GM19023 (cell line): ENCODE results near the gene AKR1E2.
"Not testable (repeated sequence)": the region's sequence is repeated elsewhere in the genome, so short reads cannot be mapped to it uniquely, and the experiment has no call there.

Experiments used
- ATAC-seq: cut with Tn5 transposase; IDR thresholded peaks from one replicate; pipeline ENCODE4 v1.9.1; 2021; ENCODE audit warnings: mild to moderate bottlenecking, moderate library complexity; ENCODE audit not compliant: unreplicated experiment

Gene AKR1E2

DNA sequence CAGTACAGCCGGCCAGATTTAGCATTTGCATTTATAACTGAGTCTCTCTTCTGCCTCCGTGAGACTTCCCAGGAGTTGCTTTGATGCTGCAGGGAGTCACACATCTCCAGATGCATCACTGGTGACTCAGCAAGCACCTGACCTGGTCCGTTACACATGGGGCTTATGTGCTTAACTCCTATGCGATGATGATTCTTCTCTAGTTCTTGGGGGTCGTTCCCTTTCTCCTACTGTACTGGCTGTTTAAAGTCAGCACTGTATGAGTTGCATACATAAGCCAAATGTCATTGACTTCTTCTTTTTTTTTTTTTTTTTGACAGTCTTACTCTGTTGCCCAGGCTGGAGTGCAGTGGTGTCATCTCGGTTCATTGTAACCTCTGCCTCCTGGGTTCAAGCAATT is 13.0 kb upstream of the AKR1E2 start:
- ATAC-seq: no peak

DNA sequence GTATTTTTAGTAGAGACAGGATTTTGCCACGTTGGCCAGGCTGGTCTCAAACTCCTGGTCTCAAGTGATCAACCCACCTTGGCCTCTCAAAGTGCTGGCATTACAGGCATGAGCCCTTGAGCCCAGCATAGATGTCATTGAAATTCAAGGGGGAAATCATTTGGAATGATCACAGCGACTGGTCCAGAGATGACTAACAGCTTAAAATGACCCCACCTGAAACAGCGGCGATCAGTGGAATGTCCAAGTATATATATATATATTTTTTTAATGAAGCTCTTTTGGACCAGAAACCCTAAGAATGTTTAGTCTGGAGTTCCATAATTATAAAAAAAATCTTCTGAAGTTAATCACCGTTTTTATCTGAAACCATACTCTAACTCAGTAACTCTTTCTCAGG is 12.5 kb upstream of the AKR1E2 start:
- no peak for ATAC-seq

DNA sequence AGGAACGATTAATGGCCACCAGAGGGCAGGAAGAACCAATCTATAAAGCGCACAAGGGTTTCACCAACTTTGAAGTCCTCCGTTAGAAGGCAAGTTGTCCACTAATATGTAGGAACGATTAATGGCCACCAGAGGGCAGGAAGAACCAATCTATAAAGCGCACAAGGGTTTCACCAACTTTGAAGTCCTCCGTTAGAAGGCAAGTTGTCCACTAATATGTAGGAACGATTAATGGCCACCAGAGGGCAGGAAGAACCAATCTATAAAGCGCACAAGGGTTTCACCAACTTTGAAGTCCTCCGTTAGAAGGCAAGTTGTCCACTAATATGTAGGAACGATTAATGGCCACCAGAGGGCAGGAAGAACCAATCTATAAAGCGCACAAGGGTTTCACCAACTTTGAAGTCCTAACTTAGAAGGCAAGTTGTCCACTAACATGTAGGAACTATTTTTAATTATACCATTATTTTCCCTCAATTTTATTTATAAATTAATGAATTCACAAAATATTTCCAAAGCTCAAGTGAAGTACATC is 10.3 kb upstream of the AKR1E2 start:
- ATAC-seq: not testable (repeated sequence)

DNA sequence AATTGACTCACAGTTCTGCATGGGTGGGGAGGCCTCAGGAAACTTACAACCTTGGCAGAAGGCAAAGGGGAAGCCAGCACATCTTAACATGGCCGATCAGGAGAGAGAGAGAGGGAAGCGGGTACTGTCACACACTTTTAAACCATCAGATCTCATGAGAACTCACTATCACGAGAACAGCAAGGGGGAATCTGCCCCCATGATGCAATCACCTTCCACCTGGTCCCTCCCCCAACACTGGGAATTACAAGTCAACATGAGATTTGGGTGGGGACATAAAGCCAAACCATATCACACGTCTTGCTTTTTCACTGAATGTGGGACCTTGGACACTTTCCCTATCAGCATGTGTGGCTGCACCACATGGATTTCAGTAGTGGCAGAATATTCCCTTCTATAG is 9.0 kb upstream of the AKR1E2 start:
- ATAC-seq: no peak

DNA sequence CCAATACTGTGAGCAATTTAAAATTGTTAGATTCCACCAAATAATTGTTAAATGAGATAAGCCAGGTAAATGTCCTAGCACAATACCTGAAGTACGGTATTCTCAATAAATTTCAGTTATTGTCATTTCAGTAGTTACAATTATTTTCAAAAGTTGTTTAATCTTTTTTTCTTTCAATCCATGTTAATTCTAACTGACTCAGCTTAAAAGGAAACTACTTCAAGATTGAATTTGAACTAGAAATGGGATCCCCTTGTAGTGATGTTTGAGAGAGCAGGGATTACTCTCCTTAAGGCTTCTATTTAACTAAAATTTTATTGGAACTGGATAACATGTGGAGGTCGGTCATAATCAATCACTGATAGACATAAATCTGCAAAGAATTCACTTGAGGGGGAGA is 6.9 kb upstream of the AKR1E2 start:
- ATAC-seq: no peak

DNA sequence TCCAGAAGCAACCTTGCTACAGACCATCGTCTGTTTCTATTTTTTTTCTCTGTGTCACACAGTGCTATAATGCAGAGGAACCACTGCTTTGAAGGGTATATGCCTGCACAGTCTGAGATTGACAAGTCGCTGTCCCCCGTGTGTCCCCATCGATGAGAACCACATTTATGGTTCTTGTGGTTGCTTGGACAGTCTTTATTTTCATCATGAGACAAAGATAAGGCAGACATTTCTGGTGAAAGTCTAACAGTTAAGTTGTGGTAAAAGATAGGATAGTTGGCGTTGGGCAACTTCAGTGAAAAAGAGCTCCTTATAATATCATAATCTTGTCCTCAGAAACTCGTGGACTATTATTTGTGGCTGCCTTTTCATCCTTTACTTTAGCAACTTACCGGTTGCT is 6.3 kb upstream of the AKR1E2 start:
- ATAC-seq: no peak

DNA sequence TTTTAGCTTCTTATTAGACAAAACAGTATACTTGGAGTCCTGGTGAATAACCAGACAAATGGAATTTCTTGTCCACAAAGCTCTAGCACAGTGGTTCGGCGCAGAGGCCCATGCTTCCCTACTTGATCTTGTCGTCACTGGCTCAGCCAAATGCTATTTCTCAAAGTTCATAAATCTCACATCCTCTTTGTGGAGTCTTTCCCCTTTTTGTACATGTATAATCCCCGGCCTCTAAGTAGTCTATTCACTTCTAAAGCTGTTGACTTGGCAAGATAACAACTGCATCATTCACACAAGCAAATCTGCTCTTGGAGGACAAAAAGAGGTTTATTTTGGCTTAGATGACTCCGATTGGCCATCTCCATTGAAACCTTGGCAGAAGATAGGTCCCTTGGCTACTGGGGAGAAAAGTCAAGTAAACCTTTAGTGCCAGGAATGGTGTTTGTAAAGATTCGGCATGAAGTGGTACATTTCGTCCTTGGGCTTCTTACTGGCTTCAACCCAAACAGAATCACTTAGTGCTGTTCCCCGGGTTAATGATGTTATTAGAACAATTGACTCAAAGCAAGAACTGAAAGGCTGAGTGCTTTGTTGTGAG is 5.1 kb upstream of the AKR1E2 start:
- ATAC-seq: no peak

DNA sequence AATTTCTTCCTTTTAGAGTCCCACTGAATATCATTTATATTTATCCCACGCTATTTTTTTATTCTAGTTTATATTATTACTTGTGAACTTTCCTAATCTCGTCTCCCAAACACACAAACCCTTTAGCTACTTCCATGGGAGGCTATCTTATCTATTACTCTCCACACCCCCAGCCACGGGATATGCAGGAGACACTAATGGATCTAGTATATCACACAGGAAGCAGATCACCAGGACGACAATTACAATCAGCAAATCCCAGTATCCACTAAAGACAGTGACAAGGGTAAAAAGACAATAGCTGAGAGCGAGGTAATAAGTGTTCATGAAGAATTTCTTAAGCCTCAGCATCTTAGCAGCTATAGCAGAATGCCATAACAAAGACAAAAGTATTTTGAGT is 3.8 kb upstream of the AKR1E2 start:
- ATAC-seq: no peak

DNA sequence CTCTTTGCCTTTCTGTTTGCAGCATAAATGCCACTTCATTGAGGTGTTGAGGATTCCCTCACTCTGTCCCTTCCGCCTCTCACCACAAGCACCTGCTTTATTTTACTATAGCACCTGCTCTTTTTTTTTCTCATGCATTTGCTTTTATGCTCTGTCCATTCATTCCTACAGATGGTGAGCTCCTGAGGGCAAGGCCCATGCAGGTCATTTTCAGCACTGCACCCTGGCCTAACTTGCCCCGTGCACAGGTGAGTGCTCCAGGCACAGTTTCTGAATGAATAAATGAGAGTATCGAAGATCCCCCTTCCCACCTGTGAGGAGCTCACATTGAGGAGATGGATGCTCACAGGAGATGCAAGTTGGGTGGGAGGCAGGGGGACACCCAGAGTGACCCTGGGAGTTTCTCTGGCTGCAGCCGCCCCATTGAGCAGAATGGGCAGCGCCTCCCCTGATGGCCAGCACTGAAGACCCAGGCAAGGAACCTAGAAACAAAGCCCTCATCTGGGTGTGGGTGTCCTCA is 1.2 kb upstream of the AKR1E2 start:
- ATAC-seq: no peak

DNA sequence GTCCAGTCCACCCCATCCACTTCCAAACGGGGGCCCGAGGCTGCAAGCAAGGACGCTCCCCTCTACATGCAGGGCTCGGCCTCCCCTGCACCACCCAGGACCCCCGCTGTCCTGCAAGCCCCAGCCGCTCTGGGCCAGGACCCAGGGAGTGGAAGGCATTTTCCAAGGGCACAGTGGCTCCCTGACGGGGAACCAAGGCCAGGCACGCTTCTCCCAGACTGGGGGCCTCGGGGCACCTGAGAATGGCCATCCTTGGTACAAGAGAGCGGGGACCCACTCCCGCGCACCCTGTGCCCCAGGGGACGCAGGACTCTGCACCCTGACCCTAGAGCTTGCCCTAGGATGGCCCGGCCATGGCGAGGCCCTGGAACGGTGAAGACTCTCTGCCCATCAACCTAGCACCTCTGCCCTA is 545 bp upstream of the AKR1E2 start:
- ATAC-seq: no peak

DNA sequence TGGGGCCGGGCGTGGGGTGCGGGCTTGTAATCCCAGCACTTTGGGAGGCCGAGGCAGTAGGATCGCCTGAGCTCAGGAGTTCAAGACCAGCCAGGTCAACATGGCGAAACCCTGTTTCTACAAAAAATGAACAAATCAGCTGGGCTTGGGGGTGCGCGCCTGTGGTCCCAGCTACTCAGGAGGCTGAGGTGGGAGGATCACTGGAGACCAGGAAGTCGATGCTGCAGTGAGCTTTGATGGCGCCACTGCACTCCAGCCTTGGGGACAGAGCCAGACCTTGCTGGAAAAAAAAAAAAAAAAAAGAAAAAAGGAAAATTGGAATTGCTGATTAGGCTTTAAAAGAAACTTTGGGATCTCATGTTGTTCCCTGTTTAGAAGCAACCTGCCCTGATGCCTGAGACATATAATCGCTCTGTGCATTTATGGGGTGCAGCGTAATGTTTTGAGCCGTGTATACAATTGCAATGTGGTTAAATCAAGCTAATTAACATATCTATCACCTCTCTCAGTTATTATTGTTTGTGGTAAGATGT is 851 bp downstream of the AKR1E2 start:
- ATAC-seq: no peak

DNA sequence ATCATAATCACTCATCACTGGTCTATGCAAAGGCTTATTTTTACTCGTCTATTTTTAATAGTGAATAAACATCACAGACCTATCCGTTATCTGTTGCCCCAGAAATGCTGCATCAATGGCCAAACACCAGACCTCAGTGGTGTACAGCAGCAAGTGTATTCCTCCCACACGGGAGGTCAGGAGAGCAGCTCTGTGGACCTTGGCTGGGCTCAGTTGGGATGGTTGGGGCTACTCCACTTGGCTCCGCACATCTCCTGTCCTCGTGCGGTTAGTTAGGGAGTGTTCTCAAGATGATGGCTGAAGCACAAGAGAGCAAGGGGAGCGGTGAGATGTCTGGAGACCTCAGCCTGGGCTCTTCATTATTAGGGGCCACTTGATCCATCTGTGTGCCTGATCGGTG is 2.0 kb downstream of the AKR1E2 start:
- no peak for ATAC-seq

DNA sequence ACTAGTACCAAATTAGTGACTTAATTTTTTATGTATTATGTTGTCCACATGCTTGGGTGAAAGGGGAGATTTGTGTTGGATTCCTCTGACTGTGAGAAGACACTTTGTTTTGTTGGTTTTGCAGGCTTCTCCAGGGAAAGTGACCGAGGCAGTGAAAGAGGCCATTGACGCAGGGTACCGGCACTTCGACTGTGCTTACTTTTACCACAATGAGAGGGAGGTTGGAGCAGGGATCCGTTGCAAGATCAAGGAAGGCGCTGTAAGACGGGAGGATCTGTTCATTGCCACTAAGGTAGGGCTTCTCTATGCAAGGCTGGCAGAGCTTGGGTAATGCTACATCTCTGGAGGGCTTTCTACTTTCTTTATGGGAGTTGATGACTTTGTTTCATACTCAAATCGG is 4.5 kb downstream of the AKR1E2 start:
- no peak for ATAC-seq

DNA sequence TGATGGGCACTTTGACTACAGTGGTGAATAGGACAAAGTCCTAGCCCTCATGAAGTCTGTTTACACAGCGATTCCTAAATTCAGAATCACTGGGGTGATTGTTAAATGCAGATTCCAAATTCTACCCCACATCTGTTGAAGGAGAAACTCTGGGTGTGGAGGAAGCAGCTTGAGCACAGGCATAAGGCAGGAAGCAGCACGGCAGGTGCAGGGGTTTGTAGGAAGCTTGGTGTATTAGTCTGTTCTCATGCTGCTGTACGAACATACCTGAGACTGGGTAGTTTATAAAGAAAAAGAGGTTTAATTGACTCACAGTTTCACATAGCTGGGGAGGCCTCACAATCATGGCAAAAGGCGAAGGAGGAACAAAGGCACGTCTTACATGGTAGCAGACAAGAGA is 5.1 kb downstream of the AKR1E2 start:
- ATAC-seq: no peak

DNA sequence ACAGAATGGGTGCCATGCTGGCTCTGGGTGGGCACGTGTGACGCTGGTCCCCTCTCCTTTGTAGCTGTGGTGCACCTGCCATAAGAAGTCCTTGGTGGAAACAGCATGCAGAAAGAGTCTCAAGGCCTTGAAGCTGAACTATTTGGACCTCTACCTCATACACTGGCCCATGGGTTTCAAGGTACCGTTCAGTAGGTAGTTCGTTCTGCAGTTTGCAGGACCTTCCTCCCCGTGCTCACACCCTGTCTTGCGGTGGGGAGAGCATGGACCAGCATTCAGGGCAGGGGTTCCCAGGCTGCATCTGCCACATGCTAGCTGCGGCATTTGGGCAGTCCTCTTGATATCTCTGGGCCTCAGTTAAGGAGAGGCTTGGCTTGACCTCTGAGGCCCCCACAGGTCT is 7.3 kb downstream of the AKR1E2 start:
- no peak for ATAC-seq

DNA sequence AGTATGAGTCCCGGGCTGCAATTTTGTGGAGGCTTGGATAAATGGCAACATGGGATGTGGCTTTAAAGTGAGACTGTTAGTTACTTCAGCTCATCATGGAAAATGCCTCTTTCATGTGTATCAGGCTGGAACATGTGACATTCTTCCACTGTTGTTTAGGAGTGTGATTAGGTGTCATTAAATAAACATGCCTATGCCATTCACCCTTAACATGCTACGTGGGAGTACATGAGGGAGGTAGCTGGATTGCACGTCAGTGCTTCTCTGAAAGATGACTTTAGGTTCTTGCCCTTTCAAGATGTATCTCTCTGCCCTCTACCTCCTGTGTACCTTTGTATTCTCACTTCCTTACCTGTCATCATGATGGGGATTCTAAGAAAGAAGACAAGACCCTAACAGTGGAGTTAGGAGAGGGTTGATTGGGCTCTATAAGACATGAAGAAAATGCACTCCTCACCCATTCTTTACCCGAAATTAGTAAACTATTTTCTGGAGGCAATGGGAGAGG is 8.9 kb downstream of the AKR1E2 start:
- ATAC-seq: no peak

DNA sequence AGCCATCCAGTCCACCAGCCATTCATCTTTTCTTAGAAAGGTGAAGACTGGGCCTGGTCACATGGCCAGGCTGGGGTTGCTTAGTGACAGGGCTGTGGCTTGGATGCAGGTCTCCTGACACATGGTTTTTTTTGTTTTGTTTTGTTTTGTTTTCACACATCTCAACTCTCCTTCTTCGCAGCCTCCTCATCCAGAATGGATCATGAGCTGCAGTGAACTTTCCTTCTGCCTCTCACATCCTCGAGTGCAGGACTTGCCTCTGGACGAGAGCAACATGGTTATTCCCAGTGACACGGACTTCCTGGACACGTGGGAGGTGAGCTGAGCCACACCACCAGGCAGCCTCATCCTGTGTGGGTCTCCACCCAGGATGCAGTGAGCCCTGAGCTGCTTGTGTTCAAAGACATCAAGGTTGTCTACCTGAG is 9.5 kb downstream of the AKR1E2 start:
- ATAC-seq: no peak

DNA sequence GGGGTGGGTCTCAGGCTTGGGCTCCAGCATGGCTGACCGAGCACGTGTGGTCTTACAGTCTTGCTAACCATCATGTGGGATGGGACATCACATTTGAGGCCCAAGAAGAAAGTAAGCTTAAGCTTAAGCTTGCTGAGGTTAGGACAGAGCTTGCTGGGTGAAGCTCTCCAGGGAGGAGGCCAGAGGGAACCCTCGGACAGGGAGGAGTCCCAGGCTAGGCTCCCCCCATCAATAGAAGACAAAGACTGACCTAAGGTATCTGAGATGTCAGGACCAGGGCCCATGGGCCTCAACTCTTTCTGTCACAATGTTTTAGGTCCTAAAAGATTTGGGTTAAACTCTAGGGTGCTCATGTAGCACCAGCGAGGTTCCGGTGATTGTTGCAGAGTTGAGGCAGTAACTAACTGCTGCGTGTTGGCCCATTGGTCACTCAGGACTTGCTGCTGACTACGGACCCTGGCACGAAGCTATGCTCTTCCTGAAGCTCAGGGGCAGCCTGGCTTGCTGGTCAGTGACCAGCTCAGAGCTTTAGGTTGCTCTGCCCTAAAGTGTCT is 10.5 kb downstream of the AKR1E2 start:
- ATAC-seq: no peak

DNA sequence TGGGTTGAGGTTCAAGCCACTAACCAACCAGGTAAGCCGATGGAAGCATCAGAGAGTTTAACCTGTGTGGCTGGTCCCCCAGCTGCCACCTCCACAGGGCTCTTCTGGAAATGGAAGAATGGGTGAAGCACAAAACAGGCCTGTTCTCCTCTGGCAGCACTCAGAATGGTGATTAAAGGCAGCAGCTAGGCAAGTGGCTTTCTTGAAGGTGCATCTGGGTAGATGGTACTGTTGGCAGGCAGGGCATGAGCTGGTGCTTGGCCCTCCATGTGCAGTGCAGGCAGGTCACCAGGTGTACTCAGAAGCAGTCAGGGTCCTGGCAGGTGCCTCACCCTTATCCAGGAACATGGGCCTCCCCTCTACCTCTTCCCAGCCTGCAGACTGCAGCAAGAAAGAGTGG is 11.5 kb downstream of the AKR1E2 start:
- no peak for ATAC-seq

DNA sequence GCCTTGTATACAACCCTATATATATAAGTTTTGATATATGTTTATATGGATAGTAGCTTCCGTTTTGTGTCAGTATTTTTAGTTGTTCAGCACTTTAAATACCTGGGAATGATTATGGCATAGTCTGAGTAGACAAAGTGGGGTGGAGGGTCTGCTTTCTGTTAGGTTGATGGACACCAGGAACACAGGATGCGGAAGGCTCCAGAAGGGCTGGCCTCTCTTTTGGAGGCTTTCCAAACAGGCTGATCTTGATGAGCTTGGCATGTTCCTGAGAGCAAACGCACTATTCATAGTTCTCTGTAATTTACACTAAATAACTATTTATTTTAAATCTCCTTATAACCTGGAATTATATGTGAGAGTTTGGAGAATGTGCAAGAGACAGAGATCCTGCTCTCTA is 12.7 kb downstream of the AKR1E2 start:
- no peak for ATAC-seq

DNA sequence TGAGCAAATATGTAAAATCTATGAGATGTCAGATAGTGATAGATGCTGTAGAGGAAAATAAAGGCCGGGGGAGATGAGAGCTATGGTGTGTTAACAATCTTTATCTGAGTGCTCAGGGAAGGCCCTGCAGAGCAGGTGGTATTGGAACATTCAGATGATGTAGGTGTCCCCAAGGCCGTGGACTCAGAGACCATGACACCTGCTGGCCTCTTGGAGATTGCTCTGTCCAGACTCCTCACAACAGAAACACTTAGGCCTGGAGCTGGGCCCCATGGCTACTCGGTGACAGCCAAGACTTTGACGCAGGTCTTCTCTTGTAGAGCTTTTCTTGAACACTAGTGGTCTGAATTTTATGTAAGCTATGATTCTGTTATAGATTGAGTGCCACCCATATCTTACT is 13.3 kb downstream of the AKR1E2 start:
- ATAC-seq: no peak

DNA sequence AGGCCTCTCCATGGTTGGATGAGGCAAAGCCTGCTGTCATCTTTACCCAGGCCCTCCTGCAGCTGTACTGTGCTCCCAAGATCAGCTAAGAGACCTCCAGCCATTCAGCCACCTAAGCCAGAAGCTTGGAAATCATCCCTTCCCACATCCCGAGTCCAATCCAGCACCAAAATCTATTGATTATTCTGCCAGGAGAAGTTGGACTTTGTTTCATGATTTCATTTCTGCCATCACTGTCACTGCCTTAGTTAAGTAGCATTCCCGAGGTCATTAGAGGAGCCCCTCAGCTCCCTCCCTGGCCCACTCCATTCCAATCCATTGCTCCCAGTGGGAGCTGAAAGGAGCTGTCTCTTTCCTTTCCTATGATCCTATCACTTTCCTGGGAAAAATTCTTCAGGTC is 14.1 kb downstream of the AKR1E2 start:
- no peak for ATAC-seq
